Cardiac muscle cell (in vitro differentiated cells and primary cell): Measurements from ENCODE around the gene ZNF277. TPM values are rescaled to one million over a fixed set of nuclear protein-coding genes. Genes with fewer than 3 reads are reported as not detected.
"Not testable (repeated sequence)": the region's sequence is repeated elsewhere in the genome, so short reads cannot be mapped to it uniquely, and the experiment has no call there.

Source experiments
- DNase-seq, 2 donors: peaks; one replicate each; pipeline versions ENCODE4 v3.0.0 to v3.0.0-alpha.2; 2010 to 2017; ENCODE audit warnings: low read depth in 1 of 2, low spot score in 1 of 2
- H3K27ac ChIP-seq: fragments of 200-600 bp; sonication (generic); 2 replicates; pipeline ENCODE4 v1.5.1; 2016
- H3K27me3 ChIP-seq: fragments of 200-600 bp; sonication (generic); 2 replicates; pipeline ENCODE4 v1.6.0; 2016; ENCODE audit warnings: control low read depth
- H3K36me3 ChIP-seq: fragments of 200-600 bp; sonication (generic); 2 replicates; pipeline ENCODE4 v1.5.1; 2016; ENCODE audit warnings: control low read depth
- H3K4me1 ChIP-seq: fragments of 200-600 bp; sonication (generic); 2 replicates; pipeline ENCODE4 v1.8.1; 2017; ENCODE audit warnings: low read depth, mild to moderate bottlenecking, mixed run types
- H3K4me3 ChIP-seq: fragments of 200-600 bp; sonication (generic); 2 replicates; pipeline ENCODE4 v1.5.1; 2016; ENCODE audit warnings: mild to moderate bottlenecking
- H3K9me3 ChIP-seq: fragments of 200-600 bp; sonication (generic); 2 replicates; pipeline ENCODE4 v1.5.1; 2017; ENCODE audit warnings: low read depth, mild to moderate bottlenecking, control low read depth
- CTCF ChIP-seq: IDR thresholded peaks from 2 replicates; pipeline ENCODE4 v1.5.1; 2012; ENCODE audit warnings: low read depth, mild to moderate bottlenecking, low read length
- polyA plus RNA-seq: library from polyadenylated mRNA; unstranded; fragments of >200 nt; fragmentation: Nextera tagmentation; extraction: Ambion mirVana; gene quantifications from 2 replicates; pipeline ENCODE4 v1.2.1, GENCODE V29; 2016
- total RNA-seq: library from RNA; depleted of rRNA; stranded (reverse); fragments of >200 nt; gene quantifications from 2 replicates; pipeline ENCODE4 v1.2.3, GENCODE V29; 2016

Gene ZNF277
- total and polyA plus RNA-seq, 2 experiments from 2014 or later, result 9.8 to 22.6 TPM

GRCh38 chr7:112381311-112382091 lies 175.0 kb downstream of the ZNF277 start:
- Histone ChIP-seq H3K4me3 (no peak overlapping the region), H3K4me1 (no peaks in the 10 kb centered on the region), H3K9me3 (no peaks in the 10 kb centered on the region), H3K27ac (no peak overlapping the region), H3K27me3 (no peaks in the 10 kb centered on the region), H3K36me3 (no peaks in the 10 kb centered on the region)
- TF ChIP-seq CTCF, result no peak
- no peak for DNase-seq

- no peaks in the 10 kb centered on the region for H3K27me3 ChIP-seq
- H3K27ac ChIP-seq, result no peak overlapping the region
- TF ChIP-seq CTCF, result peak; percentile 12
- no peak overlapping the region for H3K4me3 ChIP-seq
- DNase-seq, result peak; percentile 32 to 43
- H3K36me3 ChIP-seq, result no peaks in the 10 kb centered on the region
- no peaks in the 10 kb centered on the region for H3K9me3 ChIP-seq
- H3K4me1 ChIP-seq, result no peaks in the 10 kb centered on the region
These were observed 177.3 kb downstream of the ZNF277 start for GRCh38 chr7:112383671-112384417.

- H3K36me3 ChIP-seq, result no peaks in the 10 kb centered on the region
- no peak for TF ChIP-seq CTCF
These were observed 179.0 kb downstream of the ZNF277 start for GRCh38 chr7:112385516-112385915.

GRCh38 chr7:112386619-112387018 lies 180.1 kb downstream of the ZNF277 start:
- no peak overlapping the region for H3K4me3 ChIP-seq
- no peak overlapping the region for H3K27ac ChIP-seq
- no peak for DNase-seq
- TF ChIP-seq CTCF, result no peak
- H3K27me3 ChIP-seq, result no peaks in the 10 kb centered on the region
- H3K36me3 ChIP-seq, result no peaks in the 10 kb centered on the region
- H3K4me1 ChIP-seq, result no peaks in the 10 kb centered on the region
- H3K9me3 ChIP-seq, result no peaks in the 10 kb centered on the region

More at GRCh38 chr7:112385516-112385915, 179.0 kb downstream of the ZNF277 start:
- Histone ChIP-seq H3K9me3 (no peaks in the 10 kb centered on the region), H3K27me3 (no peaks in the 10 kb centered on the region), H3K27ac (no peak overlapping the region), H3K4me3 (no peak overlapping the region), H3K4me1 (no peaks in the 10 kb centered on the region)
- no peak for DNase-seq

- H3K36me3 ChIP-seq, result no peaks in the 10 kb centered on the region
- DNase-seq, result no peak
- no peak for TF ChIP-seq CTCF
These were observed 183.7 kb downstream of the ZNF277 start for GRCh38 chr7:112390167-112390566.

GRCh38 chr7:112391079-112391821 lies 184.8 kb downstream of the ZNF277 start:
- H3K4me1 ChIP-seq, H3K27me3 ChIP-seq, H3K9me3 ChIP-seq, H3K36me3 ChIP-seq: not testable (repeated sequence)
- H3K27ac ChIP-seq, result peak overlapping the region; percentile 20
- DNase-seq, result peak; percentile 50 to 70
- peak overlapping the region; percentile 29 for H3K4me3 ChIP-seq

More at GRCh38 chr7:112390167-112390566, 183.7 kb downstream of the ZNF277 start:
- Histone ChIP-seq H3K27ac (no peak overlapping the region), H3K27me3 (no peaks in the 10 kb centered on the region), H3K4me3 (no peak overlapping the region), H3K9me3 (no peaks in the 10 kb centered on the region), H3K4me1 (no peaks in the 10 kb centered on the region)

GRCh38 chr7:112391841-112392286 lies 185.4 kb downstream of the ZNF277 start:
- H3K4me3 ChIP-seq, result peak overlapping the region; percentile 29
- H3K9me3 ChIP-seq, H3K27me3 ChIP-seq, H3K36me3 ChIP-seq, H3K4me1 ChIP-seq: not testable (repeated sequence)
- H3K27ac ChIP-seq, result peak overlapping the region; percentile 20
- DNase-seq, result peak; percentile 64 to 68
